HG02973 (cell line): ENCODE results near the gene FTO.

ENCODE experiments used
- ATAC-seq: cut with Tn5 transposase; IDR thresholded peaks from one replicate; pipeline ENCODE4 v1.9.1; 2021; ENCODE audit warnings: moderate library complexity; ENCODE audit not compliant: unreplicated experiment

FTO gene

DNA sequence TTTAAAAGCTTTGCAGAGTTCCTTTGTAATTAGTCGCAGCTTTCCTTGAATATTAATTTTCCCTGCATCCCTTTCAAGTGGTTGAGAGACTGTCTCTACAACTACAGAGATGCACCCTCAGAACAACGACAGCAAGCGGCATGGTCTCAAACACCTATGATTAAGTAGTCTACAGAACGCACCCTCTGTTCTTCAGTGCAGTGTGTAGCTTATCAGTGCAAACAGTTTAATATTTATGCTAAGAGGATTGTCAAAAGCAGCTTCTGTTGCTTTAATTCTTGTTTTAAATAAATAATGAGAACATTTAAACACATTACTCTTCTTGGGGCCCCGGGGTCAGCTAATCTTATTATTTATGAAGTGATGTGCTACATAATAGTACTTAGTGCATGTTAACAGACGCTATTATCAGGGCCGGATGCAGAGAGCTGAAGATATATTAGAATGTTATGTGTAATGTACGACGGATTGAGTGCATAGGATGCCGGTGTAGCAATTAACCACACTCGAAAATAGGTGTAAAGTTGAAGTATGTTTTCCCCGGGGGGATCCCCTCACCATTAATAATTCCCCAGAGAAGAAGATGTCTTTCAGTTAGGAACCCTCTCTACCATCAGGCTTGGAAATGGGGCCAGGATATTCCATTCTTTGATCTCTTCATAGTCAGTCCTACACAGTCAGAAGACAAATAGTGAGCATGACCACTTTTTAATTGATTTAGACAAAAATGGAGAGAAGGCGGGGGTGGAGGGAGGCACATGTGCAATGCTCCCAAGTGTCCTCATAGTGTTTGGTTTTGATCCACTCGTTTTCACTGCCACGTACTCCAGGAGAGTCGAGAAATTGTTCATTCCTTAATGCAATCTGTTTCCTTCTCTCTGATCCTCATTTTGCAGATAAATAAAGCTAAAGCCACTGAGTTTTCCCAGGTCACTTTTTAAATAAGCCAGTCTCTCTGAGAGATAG lies 406.3 kb downstream of the FTO start:
- ATAC-seq: no peak

DNA sequence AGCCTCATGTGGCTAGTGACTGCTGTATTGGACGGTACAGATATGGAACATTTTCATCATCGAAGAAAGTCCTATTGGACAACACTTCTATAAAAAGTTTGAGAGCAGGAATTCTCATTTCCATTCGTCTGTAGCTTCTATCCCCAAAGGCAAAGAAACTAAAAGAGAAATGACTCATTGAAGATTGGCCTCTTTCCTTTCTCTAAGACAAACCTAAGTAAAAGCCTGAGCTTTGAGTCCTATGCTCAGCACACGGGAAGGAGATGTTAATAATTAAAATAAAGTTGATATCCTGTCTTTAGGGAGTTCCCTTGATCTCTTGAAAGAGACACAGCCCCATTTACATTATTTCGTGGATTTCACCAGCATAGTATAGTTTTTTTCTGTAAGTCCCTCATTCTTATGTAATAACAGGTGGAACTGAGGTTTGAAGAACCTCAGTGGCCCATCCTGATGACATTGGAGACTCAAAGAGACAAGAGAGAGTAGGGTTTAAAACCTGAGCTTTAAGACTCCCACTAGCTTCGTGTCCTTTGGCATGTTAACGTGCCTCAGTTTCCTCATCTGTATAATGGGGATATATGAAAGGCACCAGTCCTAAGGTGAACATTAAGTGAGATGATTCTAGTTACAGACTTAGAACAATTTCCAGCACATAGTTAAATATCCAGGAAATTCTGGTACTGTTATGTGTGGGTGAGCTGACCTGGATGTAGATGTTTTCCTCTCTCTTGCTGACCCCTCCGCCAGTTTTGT lies 408.7 kb downstream of the FTO start:
- ATAC-seq: no peak

DNA sequence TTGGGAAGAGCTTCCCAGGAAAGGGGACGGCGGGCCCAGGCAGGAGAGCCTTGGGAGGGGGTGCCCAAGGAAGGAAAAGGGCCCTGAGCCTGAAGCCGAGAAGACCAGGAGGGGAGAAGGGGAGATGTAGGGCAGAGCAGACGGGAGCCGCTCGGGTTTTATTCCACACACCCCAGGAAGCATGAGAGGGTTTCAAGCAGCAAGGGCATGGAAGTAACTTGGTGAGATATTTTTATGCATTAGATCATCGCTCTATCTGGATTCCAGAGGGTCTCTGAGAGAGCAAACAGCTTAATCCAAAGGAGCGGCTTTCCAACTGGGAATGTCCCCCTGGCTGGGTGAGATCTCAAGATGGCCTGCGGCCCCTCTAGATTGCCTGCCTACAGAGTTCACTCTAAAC lies 411.6 kb downstream of the FTO start:
- ATAC-seq: no peak

GRCh38 chr16:54116124-54116655 lies 412.2 kb downstream of the FTO start:
- no peak for ATAC-seq

DNA sequence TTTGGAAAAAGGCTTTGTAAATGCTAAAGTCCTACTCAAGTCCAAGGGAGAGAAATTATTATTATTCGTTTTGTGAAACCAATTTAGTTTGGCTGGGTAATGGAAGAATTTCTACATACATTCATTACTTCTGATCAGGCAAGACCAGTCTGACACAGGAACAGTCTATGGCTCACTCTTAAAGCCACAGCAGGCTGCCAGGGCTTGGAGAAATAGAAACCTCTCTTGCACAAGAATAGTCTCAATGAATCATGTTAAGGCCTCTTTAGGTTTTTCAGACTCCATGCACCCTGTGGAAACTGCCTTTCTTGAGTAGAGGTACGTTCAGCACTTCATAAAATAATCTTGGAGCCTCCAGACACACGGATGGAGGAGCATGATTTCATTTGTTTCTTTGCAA lies 414.9 kb downstream of the FTO start:
- ATAC-seq: no peak

DNA sequence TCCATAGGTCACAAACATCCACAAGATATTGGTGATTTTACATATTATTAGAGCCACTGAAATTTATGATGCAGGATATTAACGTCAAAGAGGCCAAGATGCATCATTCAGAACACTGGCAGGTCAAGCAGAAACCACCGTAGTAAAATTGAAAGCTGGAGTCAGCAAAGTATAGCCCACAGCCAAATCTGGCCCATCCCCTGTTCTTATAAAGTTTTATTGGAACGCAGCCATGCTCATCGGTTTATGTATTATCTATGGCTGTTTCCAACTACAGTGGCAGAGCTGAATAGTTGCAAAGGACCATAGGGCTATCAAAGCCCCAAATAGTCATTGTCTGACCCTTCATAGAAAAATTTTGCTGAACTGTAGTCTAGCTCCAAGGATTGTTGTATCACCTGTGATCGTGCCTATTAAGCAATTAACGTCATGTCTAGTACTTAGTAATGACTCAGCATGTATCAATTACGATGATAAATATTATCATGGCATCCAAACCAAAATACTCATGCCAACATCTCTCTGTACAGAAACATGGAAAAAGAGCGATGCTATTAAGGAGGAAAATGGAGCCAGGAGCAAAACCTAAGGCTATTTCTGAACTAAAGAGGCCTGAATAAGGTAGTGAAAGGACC lies 417.0 kb downstream of the FTO start:
- no peak for ATAC-seq

DNA sequence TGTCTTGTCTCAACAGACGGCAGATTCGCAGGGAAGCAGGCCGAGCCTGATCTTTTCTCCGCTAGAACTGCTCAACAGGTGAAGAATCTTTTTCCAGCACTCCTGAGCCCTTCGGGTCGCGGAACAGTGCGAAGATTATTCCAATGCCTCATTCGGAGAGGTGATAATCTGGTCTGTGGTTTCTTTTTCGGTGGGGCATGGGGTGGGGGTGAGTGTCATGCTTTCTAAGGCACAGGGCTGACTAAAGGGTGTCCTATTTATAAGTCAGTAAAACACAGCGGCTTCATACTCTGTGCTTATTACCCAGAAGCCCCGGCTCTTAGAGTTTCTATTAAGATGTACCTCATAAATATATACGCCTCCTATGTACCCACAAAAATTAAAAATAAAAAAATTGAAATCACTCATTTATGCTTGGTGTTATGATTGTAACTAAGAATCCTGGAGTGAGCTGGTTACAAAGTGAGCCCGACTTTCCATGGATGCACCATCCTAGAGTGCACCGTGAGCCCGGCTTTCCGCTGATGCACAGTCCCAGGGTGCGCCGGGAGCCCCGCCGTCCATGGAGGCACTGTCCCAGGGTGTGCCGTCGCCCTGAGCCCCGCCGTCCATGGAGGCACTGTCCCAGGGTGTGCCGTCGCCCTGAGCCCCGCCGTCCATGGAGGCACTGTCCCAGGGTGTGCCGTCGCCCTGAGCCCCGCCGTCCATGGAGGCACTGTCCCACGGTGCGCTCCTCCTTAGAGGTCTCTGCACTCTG lies 417.8 kb downstream of the FTO start:
- ATAC-seq: no peak

DNA sequence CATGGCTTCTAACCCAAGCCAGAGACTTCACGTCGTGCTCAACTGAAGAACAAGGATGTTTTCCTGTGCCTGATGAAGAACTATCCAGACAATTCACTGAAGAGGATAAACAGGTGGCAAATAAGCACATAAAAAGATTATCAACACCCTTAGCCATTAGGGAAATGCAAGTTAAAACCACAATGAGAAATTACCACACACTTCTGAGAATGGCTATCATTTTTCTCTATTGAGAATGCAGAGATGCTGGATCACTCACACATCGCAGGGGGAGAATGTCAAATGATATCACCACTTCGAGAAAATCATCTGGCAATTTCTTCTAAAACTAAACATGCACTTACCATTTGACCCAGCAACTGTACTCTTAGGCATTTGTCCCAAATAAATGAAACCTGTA lies 419.8 kb downstream of the FTO start:
- no peak for ATAC-seq

DNA sequence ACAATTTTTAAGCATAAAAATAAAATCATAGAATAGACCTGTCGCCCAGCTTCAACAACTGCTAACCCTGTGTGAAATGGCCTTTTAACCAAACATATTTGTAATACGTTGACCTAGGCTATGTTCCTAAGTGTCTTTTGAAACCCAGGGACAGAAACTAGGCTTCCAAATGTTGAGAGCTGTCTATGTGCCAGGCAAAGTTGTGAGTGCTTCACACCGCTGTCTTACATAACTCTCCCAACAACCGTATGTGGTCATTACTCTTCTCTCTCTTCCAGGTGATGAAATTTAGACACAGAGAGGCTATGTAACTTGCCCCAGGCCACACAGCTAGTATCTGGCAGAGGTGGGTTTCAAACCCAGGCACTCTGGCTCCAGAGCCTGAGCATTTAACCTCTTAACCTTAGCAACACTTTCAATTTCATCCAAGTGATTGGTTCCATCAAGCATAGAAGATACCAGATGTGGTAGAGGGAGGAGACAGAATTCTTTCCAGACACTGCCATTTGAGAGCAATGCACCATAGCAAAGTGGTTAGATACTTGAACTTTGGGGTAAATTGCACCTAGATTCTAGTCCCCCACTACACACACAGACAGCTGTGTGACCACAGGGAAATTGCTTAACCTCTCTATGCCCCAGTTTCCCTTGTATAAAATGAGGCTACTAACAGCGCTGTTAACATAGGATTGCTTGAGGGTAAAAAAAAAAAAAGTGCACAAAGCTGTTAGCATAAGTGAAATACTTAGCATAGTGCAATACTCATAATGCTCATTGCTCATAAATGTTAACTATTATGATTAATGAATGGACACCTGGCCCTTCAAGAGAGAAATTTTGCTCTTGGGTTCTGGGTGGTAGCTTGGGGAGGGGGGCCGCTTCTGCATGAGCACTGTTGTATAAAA lies 422.0 kb downstream of the FTO start:
- ATAC-seq: no peak

DNA sequence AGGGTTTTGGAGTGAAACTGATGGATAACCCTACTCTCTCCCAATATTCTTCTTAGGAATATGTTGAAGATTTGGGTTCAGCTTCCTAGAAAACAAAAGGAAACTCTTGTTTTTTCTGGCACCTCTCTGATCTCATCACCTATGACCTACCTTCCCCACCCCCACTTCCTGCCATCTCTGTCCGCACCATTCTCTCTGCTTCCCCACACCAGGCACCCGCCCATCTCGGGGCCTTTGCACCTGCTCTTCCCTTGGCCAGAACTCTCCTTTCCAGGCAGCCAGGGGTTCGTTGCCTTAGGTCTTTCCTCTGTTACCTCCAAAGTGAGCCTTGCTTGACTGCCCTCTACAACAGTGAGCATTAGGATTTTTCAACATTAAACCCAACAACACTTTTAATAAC lies 423.0 kb downstream of the FTO start:
- no peak for ATAC-seq

GRCh38 chr16:54128629-54129234 lies 424.8 kb downstream of the FTO start:
- no peak for ATAC-seq

GRCh38 chr16:54129810-54130209 lies 425.9 kb downstream of the FTO start:
- no peak for ATAC-seq

DNA sequence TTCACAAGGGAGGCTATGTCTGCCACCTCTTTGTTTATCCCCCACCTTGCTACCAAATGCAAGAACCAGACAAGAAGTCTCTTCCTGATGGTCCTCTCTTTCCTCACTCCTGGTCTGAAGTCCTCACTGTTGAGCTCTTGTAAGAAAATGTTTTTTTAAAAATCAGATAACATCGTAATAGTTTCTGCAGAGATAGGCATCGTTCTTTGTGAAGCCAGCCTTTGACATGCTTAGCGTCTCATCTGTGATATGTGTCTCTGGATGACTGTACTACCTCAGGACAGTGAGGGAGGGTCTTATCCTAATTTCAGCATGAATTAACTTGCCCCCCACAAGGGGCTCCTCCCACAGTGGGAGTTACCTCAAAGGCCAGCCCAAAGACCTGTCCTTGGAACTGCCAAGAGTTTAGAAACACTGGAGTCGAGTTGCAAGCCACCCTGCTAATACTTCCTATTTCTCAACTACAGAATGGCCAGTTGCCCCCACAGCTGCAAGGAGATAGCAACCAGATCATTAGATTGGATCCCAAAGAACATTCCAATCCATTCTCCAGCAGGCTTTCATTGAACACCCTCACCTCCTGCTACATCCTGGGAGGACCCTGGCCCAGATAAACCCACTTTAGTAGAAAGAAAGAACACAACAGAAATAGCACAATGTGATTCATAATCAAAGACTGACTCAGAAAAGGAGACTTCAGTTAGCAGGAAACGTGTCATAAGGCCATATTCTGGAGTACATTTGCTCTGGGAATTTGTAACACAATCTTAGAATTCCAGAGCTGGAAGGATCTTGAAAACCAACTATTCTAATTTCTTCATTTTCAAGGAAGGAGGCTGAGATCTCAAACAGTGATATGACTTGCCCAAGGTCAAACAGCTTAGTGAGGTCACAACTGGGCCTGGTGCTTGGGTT lies 431.7 kb downstream of the FTO start:
- ATAC-seq: no peak

DNA sequence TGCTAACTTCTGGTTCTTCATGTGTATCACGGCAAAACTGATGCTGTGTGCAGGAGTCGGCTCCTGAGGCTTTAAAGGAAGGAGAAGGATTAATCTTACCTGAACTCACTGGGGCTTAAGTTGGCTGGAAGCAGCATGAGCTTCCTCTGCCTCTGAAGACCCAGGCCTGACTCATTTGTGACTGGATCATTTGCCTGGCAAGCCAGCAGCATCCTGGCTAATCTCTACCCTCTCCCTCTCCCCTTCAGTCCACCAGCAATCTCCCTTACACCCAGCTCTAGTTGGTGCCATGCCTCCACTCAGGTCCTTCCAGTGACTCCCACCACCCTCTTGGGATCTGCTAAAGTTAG lies 432.3 kb downstream of the FTO start:
- ATAC-seq: no peak

DNA sequence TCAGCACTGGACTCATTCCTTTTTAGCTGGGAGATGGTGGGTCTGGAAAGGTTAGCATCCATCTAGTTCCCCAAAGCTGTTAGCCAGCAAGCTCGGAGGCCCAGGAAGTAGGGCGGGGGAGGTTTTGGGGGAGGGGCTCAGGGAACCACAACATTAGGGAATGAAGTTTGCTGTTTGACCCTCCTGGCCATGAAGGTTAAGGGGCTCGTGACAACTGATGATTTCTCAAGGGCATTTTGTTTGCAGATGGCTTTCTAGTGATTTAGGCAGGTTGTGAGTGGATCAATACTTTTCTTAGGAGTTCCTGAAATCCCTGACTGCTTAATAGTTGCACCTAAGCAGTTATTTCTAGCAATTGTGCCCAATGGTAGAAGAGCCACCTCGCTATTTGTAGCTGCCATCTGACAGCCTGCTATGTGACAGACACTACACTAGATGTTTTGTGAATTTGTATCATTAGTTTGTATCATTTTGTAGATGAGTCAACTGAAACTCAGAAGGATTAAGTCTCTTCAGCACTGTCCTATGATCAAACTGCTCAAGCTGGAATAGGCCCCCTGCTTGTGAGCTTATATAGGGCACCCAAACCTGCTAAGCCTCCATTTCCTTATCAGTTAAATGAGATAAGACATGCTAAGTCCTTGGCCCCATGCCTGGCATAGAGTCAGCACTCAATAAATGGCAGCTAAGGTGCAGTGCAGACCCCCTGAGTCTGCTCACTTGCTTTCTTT lies 436.3 kb downstream of the FTO start:
- no peak for ATAC-seq

DNA sequence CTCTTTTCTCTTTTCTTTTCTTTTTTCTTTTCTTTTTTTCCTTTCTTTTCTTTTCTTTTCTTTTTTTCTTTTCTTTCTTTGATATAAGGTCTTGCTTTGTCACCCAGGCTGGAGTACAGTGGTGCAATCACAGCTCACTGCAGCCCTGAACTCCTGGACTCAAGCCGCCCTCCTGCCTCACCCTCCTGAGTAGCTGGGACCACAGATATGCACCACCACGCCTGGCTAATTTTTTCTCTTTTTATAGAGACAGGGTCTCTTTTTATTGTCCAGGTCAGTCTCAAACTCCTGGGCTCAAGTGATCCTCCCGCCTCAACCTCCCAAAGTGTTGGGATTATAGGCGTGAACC lies 436.8 kb downstream of the FTO start:
- ATAC-seq: no peak

GRCh38 chr16:54142787-54143186 lies 438.8 kb downstream of the FTO start:
- ATAC-seq: no peak

DNA sequence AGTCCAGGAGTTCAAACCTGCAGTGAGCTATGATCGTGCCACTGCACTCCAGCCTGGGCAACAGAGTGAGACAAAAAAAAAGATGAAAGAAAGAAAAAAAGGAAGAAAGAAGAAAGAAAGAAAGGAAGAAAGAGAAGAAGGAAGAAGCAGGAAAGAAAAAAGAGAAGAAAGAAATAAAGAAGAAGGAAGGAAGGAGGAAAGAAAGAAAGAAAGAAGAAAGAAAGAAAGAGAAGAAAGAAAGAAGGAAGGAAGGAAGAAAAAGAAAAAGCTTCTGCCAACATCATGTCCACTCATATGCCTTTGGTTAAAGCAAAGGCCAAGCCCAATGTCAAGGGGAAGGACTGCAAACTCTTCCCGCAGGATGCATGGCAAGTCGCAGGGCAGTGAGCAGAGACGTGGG lies 439.5 kb downstream of the FTO start:
- no peak for ATAC-seq
